Spleen (tissue), 7 donors: Measurements from ENCODE around the gene NHLH2.

Experiments
- CTCF ChIP-seq, 11 experiments: fragments of 200-600 bp in 7 of 11; fragments of 450-650 bp in 4 of 11; sonication (generic) in 4 of 11; IDR thresholded peaks in 8 of 11; conservative IDR thresholded peaks in 3 of 11; 1 replicate in 7 of 11; 2 replicates in 4 of 11; pipeline versions ENCODE4 v1.4.0 to v1.8.0; 2016 to 2021; ENCODE audit warnings: antibody characterized with exemption in 11 of 11, inconsistent platforms in 4 of 11, mild to moderate bottlenecking in 1 of 11
- POLR2A ChIP-seq, 3 donors: fragments of 450-650 bp; IDR thresholded peaks; one replicate each; pipeline ENCODE4 v1.5.1; 2017; ENCODE audit warnings: antibody characterized with exemption in 3 of 3, mild to moderate bottlenecking in 1 of 3
- donor health status: DM: no; HTN: no; CAD: no; lungs with moderate emphysema.
- donor health status: DM: no; HTN: no; CAD: no.
- donor health status: DM: no; HTN: no; CAD: no.

DNA sequence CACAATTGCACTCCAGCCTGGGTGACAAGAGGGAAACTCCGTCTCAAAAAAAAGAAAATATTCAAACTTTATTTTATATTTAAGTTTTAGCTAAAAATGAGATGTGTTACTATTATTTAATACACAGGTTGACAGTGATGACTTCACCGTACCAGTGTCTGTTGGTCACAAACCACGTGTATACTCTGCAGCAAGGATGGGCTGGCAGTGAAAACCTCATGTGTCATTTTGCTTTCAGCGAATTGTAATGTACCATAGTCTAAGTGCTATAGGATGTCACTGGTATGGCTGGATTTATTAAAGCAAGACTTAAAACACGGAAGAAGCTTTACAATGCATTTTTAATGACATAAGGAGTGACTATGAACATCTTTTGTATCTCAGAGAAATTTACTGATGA lies 28.1 kb upstream of the NHLH2 start:
- TF ChIP-seq POLR2A (IDR thresholded peaks at IDR 0.05): no peak
- TF ChIP-seq CTCF (IDR thresholded peaks at IDR 0.05 in 8 of 11, conservative IDR thresholded peaks at IDR 0.05 in 3 of 11): no peak
